Smooth muscle cell of the brain vasculature (primary cell): ENCODE results near the gene CPB2.

Experiments
- DNase-seq: peaks from one replicate; pipeline ENCODE4 v3.0.0-alpha.2; 2012; ENCODE audit warnings: low read depth, low spot score

Gene CPB2, protein sequence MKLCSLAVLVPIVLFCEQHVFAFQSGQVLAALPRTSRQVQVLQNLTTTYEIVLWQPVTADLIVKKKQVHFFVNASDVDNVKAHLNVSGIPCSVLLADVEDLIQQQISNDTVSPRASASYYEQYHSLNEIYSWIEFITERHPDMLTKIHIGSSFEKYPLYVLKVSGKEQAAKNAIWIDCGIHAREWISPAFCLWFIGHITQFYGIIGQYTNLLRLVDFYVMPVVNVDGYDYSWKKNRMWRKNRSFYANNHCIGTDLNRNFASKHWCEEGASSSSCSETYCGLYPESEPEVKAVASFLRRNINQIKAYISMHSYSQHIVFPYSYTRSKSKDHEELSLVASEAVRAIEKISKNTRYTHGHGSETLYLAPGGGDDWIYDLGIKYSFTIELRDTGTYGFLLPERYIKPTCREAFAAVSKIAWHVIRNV

DNA sequence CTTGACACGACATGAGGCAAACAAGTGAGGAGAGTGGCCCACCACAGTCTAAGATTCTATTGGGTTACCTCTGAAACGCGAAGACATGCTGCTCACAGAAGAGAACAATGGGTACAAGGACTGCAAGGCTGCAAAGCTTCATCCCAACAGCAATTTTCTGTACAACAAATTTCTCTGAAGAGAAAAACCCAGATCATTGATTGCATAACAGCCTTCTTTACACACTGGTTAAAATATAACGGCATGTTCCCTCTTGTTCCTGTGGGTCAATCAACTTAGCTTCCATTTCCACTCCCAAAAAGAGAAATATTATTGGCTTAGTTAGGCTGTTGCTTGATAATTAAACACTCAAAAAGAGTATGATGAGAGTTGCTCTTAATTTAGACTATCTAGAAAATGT lies at the start of gene CPB2:
Gene CPB2 (minus strand): TSS at position 166 of the 400 bp plus-strand sequence. CDS start 24 bp downstream, at position 142.
- DNase-seq = no peak

DNA sequence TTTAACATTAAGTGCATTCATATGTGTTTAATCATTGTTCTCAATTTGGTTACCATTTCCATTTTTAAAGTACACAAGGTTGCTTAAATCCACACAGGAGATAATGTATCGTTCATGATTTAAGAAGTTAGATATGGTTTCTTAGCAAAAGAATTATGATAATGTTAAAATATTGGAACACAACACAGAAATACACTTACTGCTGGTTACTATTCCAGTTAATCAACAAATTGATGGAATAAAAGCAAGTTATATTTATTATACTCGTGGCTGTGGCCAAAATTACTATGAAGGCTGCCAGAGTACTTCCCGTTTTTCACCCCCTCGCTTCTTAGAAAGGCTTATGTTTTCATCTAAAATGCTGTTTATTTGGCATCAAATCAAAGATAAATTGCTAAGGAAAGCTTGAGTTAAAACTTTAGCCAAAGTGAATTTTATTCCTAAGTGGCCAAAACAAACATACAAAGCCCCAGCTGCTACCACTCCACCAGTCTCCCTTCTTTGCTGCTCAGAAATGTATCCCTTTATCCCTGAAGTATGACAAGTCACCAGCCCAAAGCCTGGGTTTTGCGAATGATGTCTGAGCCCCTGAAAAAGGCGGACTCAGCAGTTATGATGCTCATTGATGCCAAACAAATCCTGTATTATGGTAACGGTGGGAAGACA lies 49.4 kb upstream of the CPB2 start:
- no peak for DNase-seq

DNA sequence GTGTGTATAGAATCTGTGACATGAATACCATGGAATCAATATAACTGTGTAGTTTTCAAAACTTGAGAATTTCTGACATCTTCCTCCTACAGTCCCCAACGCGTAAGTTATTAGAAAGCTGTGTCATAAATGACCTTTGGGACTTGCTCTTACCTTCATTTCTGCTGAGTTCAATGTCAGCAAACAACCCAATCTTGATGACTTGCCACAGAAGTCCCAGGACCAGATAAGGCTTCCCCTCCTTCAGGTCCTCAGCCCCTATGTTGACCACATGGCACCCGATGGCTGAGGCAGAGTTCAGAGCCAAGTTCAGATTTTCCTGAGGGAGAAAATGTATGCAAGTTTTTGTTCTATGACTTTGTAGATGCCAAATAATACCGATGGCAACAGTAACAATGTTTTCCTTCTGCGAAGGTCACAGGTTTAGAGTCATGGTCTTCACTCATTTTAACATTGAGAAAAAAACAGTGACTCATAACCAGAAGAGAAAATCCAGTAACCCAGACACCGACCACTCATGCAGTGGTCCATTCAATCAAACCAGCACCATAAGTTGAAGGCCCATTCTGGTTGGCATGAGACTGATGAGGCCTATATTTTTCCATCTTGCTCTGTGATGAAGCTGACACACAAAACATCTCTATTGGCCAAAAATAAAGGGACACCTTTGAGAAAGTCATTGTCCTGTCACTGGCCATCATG lies 47.9 kb upstream of the CPB2 start:
- no peak for DNase-seq

DNA sequence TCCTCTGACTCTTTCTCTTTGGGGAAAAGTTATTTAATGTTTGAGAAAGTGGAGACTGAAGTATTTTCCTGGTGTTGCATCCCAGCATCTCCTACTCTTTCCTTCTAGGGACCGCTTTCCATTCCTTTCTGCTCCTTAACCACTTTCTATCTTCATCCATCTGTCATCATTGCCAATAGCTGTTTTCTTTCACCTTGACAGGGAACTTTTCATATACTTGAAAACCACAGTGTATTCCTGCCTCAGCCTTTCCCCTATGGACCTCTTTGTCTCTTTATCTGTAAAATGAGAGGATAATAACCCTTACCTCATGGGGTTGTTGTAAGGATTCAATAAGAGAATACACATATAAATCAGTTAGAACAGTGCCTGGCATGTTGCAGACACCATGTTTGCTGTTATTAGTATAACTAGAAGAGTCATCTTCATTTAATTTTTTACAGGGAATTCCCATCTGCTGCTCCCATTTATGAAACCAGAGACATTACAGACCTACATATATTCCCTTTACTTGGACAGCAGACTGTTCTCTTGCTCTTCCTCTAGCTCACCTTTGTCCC lies 45.4 kb upstream of the CPB2 start:
- no peak for DNase-seq

DNA sequence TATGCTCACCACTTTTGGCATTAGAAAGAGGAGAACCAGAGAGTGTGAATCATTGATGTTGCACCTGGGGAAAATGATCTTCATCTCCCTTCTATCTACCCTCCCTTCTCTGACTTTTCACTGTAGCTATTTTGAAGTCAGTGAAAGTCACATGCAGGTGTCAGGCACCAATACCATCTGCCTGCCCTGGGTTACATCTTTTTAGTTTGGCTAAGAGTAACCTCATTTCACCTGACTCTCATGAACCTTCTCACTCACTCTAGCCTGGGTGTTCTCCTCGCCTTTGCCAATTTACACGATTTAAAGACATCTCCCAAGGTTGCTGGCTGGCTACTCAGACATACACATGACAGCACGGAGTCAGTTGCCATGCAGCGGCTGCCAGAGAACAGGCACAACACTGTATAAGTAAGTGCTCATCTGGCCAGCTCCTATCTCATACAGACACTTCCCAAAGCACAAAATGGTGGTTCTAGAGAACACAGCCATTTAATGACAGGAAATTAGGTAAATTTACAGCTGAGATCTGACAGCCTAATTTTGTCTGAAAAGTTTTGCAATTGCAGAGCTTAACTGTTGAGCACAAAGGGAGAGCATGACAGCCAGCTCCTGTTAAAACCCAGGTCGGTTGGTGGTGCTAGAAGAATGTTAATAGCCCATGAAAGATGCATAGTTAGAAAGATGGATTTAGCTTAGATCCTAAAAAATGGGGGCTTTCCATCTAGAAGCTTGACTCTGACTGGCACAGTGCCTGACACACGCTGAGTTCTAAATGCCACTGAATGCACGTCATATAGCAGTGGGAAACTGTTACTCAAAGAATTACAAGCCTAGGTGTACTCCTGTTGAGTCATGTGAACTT lies 44.7 kb upstream of the CPB2 start:
- DNase-seq = peak; percentile 33

DNA sequence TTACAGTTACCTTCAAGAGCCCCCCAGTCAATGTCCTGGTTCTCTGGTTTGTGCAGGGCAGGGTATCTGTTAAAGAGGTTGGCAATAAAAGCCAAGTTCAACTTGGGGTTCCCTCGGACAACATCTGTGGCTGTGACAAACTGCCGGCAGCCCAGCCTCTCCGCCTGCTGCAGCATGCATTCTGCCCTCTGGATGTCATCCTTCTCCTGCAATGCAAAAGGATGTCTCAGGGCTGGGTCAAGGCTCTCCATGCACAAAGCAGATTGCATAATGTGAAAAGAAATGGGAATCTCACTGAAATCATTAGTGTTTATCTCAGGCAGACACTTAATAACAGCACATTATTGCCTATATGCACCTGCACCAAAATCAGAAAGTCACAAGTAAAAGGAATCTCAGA lies 42.1 kb upstream of the CPB2 start:
- no peak for DNase-seq

DNA sequence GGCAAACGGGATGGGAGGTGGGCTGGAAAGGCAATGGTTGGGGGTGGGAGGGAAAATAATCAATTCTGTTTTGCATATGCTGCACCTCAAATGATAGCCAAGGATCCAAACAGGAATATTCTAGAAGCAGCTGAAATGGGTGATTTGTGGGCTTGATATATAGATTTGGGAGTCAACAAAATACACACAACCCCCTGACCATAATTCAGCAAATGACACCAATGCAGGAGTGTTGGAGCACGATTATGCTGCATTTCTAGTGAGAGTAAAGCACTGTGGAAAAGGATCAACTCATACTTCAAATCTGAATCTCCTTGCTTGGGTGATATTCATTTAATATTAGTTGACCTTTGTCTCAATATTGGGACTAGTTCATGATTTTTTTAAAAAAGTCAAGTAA lies 41.1 kb upstream of the CPB2 start:
- DNase-seq = no peak

DNA sequence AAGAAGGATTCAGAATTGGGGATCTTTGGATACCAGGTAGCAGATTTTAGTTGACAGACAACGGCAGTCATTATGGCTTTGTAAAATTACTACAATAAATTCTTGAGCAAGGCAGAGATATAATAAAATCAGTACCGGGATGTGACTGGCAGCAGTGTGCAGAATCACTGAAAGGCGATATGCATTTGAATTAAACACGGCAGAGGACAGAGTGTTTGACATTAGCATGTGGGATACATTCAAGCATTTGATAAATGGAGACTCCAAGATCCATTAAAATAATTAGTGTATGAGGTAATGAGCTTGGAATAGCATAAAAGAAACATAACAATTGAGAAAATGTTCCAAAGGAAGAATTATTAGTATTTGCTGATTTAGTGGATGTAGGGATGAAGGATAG lies 40.3 kb upstream of the CPB2 start:
- no peak for DNase-seq

DNA sequence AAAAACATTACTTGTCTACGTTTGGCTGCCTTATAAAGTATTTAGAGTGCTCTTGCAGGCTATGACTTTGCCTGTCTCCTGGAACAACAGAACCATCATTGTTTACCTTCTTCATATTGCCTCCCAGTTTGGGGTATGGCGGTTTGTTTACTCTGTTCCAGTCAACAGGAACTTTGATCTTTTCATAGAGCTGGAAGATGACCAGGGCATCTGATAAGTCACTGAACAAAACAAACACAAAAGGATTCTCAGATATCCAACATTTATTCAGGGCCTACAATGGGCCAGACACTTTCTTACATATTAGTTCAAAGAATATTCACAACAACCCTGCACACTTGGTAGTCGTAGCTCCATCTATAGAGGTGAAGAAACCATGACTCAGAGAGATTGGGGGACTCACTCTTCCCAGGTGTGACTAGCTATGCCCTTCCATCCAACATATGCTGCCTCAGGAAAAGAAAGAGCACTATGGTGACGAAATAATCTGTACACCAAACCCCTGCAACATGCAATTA lies 38.4 kb upstream of the CPB2 start:
- no peak for DNase-seq

DNA sequence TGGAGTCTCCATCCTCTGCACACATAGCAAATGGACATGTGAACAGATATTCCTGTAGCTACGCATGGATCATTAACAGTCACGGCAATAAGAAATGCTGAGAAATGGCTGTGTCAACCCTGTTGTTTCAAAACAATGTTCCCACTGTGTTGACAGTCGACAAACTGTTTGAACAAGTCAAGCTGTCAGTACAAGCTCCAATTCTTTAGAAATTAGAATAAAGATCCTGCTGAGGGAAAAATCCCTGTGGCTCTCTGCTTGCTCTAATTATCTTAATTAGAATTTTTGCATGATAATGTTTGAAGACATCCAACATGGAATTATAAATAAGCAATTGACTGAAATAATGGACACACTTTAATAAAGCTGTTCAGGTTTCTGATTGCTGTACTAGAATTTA lies 37.9 kb upstream of the CPB2 start:
- no peak for DNase-seq

DNA sequence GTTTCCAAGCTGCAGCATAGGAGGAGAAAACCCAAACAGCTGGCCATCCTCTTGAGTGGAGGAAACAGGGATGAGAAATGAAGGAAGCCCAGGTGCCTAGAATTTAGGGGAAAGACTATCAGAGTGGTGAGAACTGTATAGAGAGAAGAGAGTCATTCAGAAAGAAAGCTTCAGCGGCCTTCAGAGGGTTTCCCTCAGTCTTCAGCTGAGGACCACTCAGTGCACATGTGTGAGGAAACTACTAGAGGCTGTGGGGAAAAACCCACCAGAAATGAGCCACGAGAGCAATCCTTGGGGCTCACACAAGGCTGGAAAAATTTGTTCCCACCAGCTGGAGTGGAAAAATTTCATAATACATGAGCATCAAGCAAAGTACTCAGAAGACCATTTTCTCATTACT lies 35.2 kb upstream of the CPB2 start:
- no peak for DNase-seq

DNA sequence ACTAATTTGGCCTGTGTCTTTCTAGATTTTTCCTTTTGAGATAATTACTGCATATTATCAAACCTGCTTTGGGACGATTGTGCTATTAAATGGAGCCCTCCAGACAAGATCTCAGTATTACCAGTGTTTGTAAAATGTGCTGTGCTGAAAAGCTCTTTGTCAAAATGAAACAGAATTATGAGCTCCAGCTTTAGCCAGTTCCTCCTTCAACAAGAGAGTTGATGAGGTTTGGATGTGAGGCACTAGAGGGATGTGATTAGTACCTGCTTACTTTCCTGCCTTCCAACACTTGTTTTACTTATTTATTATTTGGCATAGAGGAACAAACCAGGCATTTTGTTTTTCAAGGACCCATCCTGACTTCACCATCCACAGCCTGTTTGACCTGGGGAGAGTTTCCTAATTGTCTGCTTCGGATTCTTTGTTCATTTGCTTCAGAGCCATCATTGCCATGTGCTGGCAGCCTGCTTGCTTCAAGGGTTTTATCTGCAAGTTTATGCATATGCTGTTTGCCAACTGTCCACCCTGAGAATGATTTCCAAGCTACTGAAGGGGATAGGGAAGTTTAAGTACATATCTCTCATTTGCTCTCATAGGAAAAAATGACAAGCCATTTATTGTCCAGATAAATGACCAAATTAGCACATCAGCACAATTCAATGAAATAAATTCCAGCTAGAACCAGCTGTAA lies 32.9 kb upstream of the CPB2 start:
- no peak for DNase-seq

DNA sequence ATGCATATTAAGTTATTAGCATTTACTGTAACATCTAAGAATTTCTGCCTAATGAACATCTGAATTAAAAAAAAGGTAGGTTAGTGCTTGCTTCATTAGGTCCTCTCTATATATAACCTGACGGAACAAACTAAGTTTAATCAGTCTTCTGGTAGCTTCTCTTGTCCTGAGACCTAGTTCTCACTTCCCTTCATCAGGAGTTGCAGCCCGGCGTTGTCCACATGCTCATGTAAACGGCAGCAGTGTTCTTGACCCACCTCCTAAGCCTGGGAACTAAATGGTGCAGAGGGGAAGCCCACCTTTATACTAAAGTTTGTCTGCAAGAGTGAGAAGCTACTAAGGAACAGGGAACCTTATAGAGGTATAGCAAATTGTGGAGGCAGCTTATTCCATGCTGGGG lies 31.9 kb upstream of the CPB2 start:
- no peak for DNase-seq

DNA sequence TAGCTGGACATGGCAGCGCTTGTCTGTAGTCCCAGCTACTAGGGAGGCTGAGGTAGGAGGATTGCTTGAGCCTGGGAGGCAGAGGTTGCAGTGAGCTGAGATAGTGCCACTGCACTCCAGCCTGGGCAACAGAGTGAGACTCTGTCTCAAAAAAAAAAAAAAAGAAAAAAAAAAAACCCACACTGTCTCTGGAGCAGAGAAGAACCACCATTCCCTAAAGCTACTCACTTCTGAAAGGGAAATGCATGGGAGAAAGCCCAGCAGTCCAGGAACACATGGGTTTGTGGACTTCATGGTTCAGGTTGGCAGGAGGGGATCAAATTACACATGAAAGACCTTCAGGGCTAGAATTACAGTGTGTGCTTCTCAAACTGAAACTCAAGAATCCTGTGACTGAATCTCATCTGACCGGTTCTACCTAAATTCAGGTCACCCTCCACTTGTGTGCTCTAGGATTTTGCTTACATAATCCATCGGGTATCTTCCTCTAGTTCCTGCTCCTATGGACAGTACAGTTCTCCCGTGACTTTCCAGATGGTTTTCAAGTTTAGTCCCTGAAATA lies 30.2 kb upstream of the CPB2 start:
- DNase-seq = no peak

DNA sequence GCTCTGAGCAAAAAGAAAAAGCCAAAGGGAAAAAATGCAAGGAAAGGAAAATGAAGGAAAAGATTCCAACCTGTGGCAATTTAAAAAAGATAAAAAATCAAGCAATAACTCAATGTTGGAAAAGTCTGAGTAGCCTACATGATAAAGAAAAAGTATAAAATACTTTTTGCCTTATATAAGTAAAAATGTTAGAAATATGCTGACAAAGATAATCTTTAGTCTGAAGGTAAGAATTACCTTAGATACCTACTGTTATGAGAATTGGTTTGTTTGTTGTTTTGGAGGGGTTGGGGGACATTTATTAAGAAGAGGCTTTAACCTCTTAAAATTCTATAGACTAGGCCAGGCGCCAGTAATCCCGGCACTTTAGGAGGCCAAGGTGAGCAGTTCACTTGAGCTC lies 29.7 kb upstream of the CPB2 start:
- DNase-seq = no peak

DNA sequence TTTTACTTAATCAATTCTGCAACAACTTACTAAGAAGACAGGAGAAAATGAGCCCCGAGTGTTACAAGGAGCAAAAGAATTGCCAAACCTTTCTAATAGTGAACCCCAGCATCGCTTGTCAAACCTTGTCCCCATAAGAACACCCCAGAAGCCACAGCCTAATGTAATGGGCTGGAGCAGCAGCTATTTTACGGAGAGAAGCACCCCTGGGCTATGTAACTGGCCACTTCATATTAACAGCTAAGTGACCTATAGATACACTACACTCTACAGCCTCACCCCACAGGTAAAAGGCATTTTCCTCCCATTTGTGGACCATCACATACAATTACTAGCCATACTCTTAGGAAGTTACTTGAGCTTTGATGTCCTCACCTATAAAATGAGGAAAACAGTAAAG lies 27.3 kb upstream of the CPB2 start:
- DNase-seq = no peak

DNA sequence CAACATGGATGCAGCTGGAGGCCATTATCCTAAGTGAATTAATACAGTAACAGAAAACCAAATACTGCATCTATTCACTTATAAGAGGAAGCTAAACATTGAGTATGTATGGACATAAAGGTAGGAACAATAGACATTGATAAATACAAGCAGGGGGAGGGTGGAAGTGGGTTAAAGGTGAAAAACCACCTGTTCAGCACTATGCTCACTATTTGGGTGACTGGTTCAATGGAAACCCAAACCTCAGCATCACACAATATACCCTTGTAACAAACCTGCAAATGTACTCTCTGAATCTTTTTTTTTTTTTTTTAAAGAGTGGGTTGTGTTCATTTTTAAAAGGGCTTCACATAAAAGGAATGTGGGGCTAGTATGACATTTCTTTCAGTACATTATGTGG lies 26.9 kb upstream of the CPB2 start:
- DNase-seq = no peak

DNA sequence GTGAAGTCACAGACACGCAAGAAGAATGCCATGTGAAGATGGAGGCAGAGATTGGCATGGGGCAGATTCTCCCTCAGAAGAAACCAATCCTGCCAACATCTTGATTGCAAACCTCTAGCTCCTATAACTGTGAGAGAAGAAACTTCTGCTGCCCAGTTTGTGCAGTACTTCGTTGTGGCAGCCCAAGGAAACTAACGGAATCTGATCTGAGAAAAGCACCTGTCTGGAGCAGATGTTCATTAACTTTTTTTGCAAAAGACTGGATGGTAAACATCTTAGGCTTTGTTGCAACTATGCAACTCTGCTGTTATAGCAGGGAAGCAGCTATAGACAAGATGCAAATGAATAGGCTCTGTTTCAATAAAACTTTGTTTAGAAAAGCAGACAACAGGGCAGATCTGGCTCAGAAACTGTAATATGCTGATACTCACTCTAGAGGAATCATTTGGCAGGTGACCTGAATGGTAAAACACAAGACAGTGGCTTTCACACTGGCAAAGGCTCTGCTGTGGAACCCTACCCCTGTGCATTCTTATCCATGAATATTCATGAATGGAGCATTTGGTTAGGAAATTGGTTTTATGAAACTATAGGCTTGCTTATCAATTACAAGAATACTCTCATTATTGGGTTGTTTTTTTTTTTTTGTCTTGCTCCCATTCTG lies 25.3 kb upstream of the CPB2 start:
- DNase-seq = no peak

DNA sequence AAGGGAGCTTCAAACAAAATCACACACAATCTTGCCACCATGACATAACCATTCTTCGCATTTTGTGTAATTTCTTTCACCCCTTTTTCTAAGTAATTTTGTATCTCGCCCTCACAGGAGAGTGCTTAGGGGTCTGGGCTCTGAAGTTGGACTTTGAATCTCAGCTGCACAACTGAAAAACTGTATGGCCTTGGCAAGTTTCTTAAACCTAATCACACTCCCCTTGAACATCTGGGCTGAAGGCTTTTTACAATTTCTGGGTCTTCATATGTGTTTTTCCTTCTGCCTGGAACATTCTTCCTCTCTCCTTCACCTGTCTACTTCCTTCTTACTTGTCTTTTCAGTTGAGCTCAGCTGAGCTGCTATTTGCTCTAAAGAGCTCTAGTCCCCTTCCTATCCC lies 24.3 kb upstream of the CPB2 start:
- DNase-seq = no peak
